Psoas muscle (tissue), 8 donors: ENCODE measurements around the gene ADCY2. TPM values are rescaled to one million over a fixed set of nuclear protein-coding genes. Genes with fewer than 3 reads are reported as not detected.

Source experiments
- ATAC-seq, 4 donors: fragments of 200-7000 bp; cut with Tn5 transposase; one replicate each; pipeline ENCODE4 v1.9.1; 2020; ENCODE audit warnings: moderate library complexity in 3 of 4, mild to moderate bottlenecking in 2 of 4
- DNase-seq, 2 donors: peaks; one replicate each; pipeline ENCODE4 v3.0.0-alpha.2; 2020
- H3K27ac ChIP-seq: fragments of 200-600 bp; one replicate; pipeline ENCODE4 v1.8.0; 2022
- H3K27me3 ChIP-seq, 3 donors: fragments of 200-600 bp in 1 of 3; one replicate each; pipeline versions ENCODE4 v1.6.1 to v1.8.0; 2013 to 2022; ENCODE audit warnings: low read length in 2 of 3, mild to moderate bottlenecking in 2 of 3, moderate library complexity in 1 of 3; ENCODE audit not compliant: insufficient read depth in 3 of 3
- H3K36me3 ChIP-seq, 2 donors: fragments of 200-600 bp in 1 of 2; one replicate each; pipeline versions ENCODE4 v1.6.1 to v1.8.0; 2013 to 2022; ENCODE audit warnings: low read depth in 1 of 2, mild to moderate bottlenecking in 1 of 2, moderate library complexity in 1 of 2; ENCODE audit not compliant: insufficient read depth in 1 of 2
- H3K4me1 ChIP-seq: fragments of 200-600 bp; one replicate; pipeline ENCODE4 v1.8.0; 2022
- H3K4me3 ChIP-seq: fragments of 200-600 bp; one replicate; pipeline ENCODE4 v1.8.0; 2022; ENCODE audit warnings: mild to moderate bottlenecking
- H3K9me3 ChIP-seq: fragments of 200-600 bp; one replicate; pipeline ENCODE4 v1.8.0; 2022
- CTCF ChIP-seq: fragments of 200-600 bp; IDR thresholded peaks from one replicate; pipeline ENCODE4 v1.8.0; 2022; ENCODE audit warnings: antibody characterized with exemption
- WGBS, 3 donors: extraction: QIAGEN DNeasy Blood & Tissue Kit; methylation state at CpG; one replicate each; pipeline versions ENCODE4 v1.1.6 to v1.1.7; 2013; 5-methylcytosine and 5-hydroxymethylcytosine counted together
- intact Hi-C, 2 donors: fragments of 100-400 bp; cut with DNase I; formaldehyde crosslinking; loops; one replicate each; pipeline versions ENCODE4 v1.11.0 to v1.14.2; 2022
- polyA plus RNA-seq, 3 donors: library from polyadenylated mRNA; stranded (reverse); fragments of 200-250 nt; gene quantifications; one replicate each; pipeline ENCODE4 v1.2.3, GENCODE V29; 2013
- total RNA-seq, 4 donors: library from RNA; stranded (reverse); fragmentation: NEBNext Ultra II Directional in 2 of 4; extraction: Animal tissue kit (Norgen Biotek cat#: 25700) in 2 of 4; gene quantifications; one replicate each; pipeline versions ENCODE4 v1.2.1 to v1.2.4, GENCODE V29; 2021 to 2023
- donor health status: healthy with polysubstance abuse.
- donor health status: DM: no; HTN: no; CAD: no; lungs with moderate emphysema.
- donor health status: Bipolar disorder and iron deficiency.
- donor health status: healthy.
- donor health status: DM: yes; HTN: yes; CAD: no.
- donor health status: DM: no; HTN: no; CAD: no.
- donor health status: DM: no; HTN: no; CAD: no.
- donor health status: DM: yes; HTN: yes; CAD: no.

ADCY2 gene
- total and polyA plus RNA-seq, 7 donors, result 24.3 to 91.4 (median 55.1) TPM

GRCh38 chr5:7586480-7586879 lies 190.5 kb downstream of the ADCY2 start:
- intact Hi-C loops, result no loop called here

GRCh38 chr5:7589800-7590199 lies 193.9 kb downstream of the ADCY2 start:
- intact Hi-C loops, result no loop called here
- ATAC-seq, result no peak
- WGBS, 3 donors, result 78 to 82% (median 82%) methylated on average over 5 of the region's 5 CpGs
- no peak overlapping the region for H3K27ac ChIP-seq
- DNase-seq, result no peak
- H3K27me3 ChIP-seq, result no peaks in the 10 kb centered on the region
- H3K9me3 ChIP-seq, result no peaks in the 10 kb centered on the region
- TF ChIP-seq CTCF, result no peak
- peaks cover 7% of the 10 kb centered on the region for H3K4me1 ChIP-seq
- H3K4me3 ChIP-seq, result no peak overlapping the region
- no peaks in the 10 kb centered on the region for H3K36me3 ChIP-seq

More at GRCh38 chr5:7586480-7586879, 190.5 kb downstream of the ADCY2 start:
- 91 to 95% (median 92%) methylated on average over 12 of the region's 12 CpGs for WGBS, 3 donors
- Histone ChIP-seq H3K27me3 (no peaks in the 10 kb centered on the region), H3K4me1 (peaks cover 7% of the 10 kb centered on the region), H3K4me3 (no peak overlapping the region), H3K27ac (no peak overlapping the region), H3K36me3 (no peaks in the 10 kb centered on the region), H3K9me3 (no peaks in the 10 kb centered on the region)
- no peak for TF ChIP-seq CTCF
- no peak for ATAC-seq
- DNase-seq, result no peak

GRCh38 chr5:7592910-7593309 lies 197.0 kb downstream of the ADCY2 start:
- DNase-seq, result no peak
- no peak overlapping the region for H3K27ac ChIP-seq
- ATAC-seq, result no peak
- no peak overlapping the region for H3K4me3 ChIP-seq
- intact Hi-C loops, result no loop called here
- no peaks in the 10 kb centered on the region for H3K27me3 ChIP-seq
- H3K4me1 ChIP-seq, result peaks cover 26% of the 10 kb centered on the region
- H3K36me3 ChIP-seq, result no peaks in the 10 kb centered on the region
- no peaks in the 10 kb centered on the region for H3K9me3 ChIP-seq
- 59 to 62% (median 60%) methylated on average over 6 of the region's 6 CpGs for WGBS, 3 donors
- TF ChIP-seq CTCF, result no peak

GRCh38 chr5:7597059-7597642 lies 201.2 kb downstream of the ADCY2 start:
- H3K36me3 ChIP-seq, result no peaks in the 10 kb centered on the region
- peak overlapping the region; percentile 56 for H3K27ac ChIP-seq
- 51 to 62% (median 54%) methylated on average over 6 of the region's 6 CpGs for WGBS, 3 donors
- peaks cover 31% of the 10 kb centered on the region for H3K4me1 ChIP-seq
- peak in 1 of 2 donors; percentile 59 for DNase-seq
- peak; percentile 74 to 90 (median 84) for ATAC-seq
- H3K27me3 ChIP-seq, result no peaks in the 10 kb centered on the region
- TF ChIP-seq CTCF, result no peak
- H3K9me3 ChIP-seq, result no peaks in the 10 kb centered on the region
- intact Hi-C loops, result no loop called here
- no peak overlapping the region for H3K4me3 ChIP-seq
